Type B pancreatic cell (in vitro differentiated cells): ENCODE measurements around the gene TMBIM4. TPM values are rescaled to one million over a fixed set of nuclear protein-coding genes. Genes with fewer than 3 reads are reported as not detected.

Source experiments
- DNase-seq: peaks from one replicate; pipeline ENCODE4 v3.0.0; 2021; ENCODE audit warnings: mixed read lengths; ENCODE audit not compliant: unreplicated experiment; ENCODE audit errors: extremely low spot score
- H3K27ac Mint-ChIP-seq: 2 replicates; pipeline ENCODE4 v1.8.0; 2021; ENCODE audit warnings: mild to moderate bottlenecking, mixed read lengths
- H3K27me3 Mint-ChIP-seq: 2 replicates; pipeline ENCODE4 v1.8.0; 2021; ENCODE audit warnings: mixed read lengths
- H3K36me3 Mint-ChIP-seq: 2 replicates; pipeline ENCODE4 v1.8.0; 2021; ENCODE audit warnings: mixed read lengths
- H3K4me1 Mint-ChIP-seq: one replicate; pipeline ENCODE4 v1.8.0; 2021; ENCODE audit warnings: mixed read lengths; ENCODE audit not compliant: unreplicated experiment
- H3K4me3 Mint-ChIP-seq: 2 replicates; pipeline ENCODE4 v1.8.0; 2021; ENCODE audit warnings: mild to moderate bottlenecking, mixed read lengths
- H3K9me3 Mint-ChIP-seq: 2 replicates; pipeline ENCODE4 v1.8.0; 2021; ENCODE audit warnings: mixed read lengths
- total RNA-seq: library from RNA; stranded (reverse); gene quantifications from 2 replicates; pipeline ENCODE4 v1.2.1, GENCODE V29; 2021; ENCODE audit warnings: low replicate concordance
- TF ChIP-seq, protein P1 (sequence below): fragments of 200-600 bp; sonication (generic); conservative IDR thresholded peaks from 2 replicates; pipeline ENCODE4 v1.5.0; 2021; ENCODE audit warnings: antibody characterized with exemption, mild to moderate bottlenecking

The TMBIM4 gene
- total RNA-seq, 1 donor from 2014 or later = 37.4 TPM

DNA sequence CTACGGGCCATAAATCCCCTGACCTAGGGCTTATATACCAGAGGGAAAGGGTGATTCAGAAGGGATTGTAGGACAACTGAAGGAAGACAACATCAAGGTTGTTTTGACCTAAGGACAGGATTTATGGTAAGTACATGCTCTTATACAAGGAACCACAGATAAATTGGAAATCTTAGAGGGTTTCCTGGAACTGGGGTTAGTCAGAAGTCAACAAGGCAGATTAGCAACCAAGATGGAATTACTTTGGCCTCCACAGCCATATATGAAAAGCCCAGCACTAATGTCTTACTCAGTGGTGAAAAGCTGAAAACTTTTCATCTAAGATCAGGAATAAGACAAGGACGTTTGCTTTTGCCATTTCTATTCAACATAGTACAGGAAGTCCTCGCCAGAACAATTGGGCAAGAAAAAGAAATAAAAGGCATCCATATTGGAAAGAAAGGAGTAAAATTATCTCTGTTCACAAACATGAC lies 5.4 kb downstream of the TMBIM4 start:
- Mint-ChIP-seq H3K27ac (no peak overlapping the region), H3K9me3 (peaks cover 27% of the 10 kb centered on the region), H3K27me3 (no peaks in the 10 kb centered on the region), H3K36me3 (peaks cover 31% of the 10 kb centered on the region), H3K4me1 (peaks cover 4% of the 10 kb centered on the region), H3K4me3 (no peak overlapping the region)
- no peak for DNase-seq
- TF ChIP-seq, protein P1, sequence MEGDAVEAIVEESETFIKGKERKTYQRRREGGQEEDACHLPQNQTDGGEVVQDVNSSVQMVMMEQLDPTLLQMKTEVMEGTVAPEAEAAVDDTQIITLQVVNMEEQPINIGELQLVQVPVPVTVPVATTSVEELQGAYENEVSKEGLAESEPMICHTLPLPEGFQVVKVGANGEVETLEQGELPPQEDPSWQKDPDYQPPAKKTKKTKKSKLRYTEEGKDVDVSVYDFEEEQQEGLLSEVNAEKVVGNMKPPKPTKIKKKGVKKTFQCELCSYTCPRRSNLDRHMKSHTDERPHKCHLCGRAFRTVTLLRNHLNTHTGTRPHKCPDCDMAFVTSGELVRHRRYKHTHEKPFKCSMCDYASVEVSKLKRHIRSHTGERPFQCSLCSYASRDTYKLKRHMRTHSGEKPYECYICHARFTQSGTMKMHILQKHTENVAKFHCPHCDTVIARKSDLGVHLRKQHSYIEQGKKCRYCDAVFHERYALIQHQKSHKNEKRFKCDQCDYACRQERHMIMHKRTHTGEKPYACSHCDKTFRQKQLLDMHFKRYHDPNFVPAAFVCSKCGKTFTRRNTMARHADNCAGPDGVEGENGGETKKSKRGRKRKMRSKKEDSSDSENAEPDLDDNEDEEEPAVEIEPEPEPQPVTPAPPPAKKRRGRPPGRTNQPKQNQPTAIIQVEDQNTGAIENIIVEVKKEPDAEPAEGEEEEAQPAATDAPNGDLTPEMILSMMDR = no peak

GRCh38 chr12:66163289-66163688 lies 6.5 kb downstream of the TMBIM4 start:
- peaks cover 31% of the 10 kb centered on the region for H3K36me3 Mint-ChIP-seq
- H3K4me3 Mint-ChIP-seq = no peak overlapping the region
- H3K27me3 Mint-ChIP-seq = no peaks in the 10 kb centered on the region
- no peaks in the 10 kb centered on the region for H3K4me1 Mint-ChIP-seq
- TF ChIP-seq, protein P1 = no peak
- H3K9me3 Mint-ChIP-seq = peaks cover 21% of the 10 kb centered on the region
- no peak overlapping the region for H3K27ac Mint-ChIP-seq
- no peak for DNase-seq

DNA sequence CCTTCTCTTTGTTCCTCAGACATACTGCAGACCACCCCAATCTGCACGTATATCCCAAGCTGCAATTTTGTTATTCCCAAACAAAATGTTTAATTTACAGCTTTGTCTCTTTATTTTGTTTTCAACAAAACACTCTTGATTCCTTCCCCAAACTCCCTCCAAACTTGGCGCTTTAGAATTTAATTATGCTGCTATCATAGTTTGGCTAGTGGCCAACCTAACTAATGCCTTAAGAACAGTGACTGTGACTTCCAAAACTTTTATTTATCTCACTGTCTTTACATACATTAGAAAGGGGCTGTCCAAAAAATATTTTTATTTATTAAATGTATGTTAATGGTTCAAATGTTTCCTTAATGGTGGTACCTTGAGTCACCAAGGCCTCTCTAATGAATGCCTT lies 7.1 kb downstream of the TMBIM4 start:
- TF ChIP-seq, protein P1 = no peak
- H3K27me3 Mint-ChIP-seq = no peaks in the 10 kb centered on the region
- no peak overlapping the region for H3K27ac Mint-ChIP-seq
- no peaks in the 10 kb centered on the region for H3K4me1 Mint-ChIP-seq
- DNase-seq = no peak
- H3K4me3 Mint-ChIP-seq = no peak overlapping the region
- peaks cover 31% of the 10 kb centered on the region for H3K36me3 Mint-ChIP-seq
- peaks cover 21% of the 10 kb centered on the region for H3K9me3 Mint-ChIP-seq

DNA sequence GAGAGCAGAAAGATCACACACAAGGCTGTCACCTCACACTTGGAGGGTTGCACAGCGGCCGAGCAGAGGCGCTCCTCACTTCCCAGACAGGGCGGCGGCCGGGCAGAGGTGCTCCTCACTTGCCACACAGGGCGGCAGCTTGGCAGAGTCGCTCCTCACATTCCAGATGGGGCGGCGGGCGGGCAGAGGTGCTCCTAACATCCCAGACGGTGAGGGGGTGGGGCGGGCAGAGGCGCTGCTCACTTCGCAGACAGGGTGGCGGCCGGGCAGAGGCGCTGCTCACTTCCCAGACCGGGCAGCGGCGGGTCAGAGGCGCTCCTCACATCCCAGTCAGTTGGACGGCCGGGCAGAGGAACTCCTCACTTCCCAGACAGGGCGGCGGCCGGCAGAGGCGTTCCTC lies 9.1 kb downstream of the TMBIM4 start:
- no peak for DNase-seq
- H3K9me3 Mint-ChIP-seq = peaks cover 19% of the 10 kb centered on the region
- H3K36me3 Mint-ChIP-seq = peaks cover 21% of the 10 kb centered on the region
- no peaks in the 10 kb centered on the region for H3K4me1 Mint-ChIP-seq
- H3K27me3 Mint-ChIP-seq = no peaks in the 10 kb centered on the region
- TF ChIP-seq, protein P1 = no peak
- H3K27ac Mint-ChIP-seq = no peak overlapping the region
- H3K4me3 Mint-ChIP-seq = no peak overlapping the region

- Mint-ChIP-seq H3K27ac (no peak overlapping the region), H3K4me3 (no peak overlapping the region), H3K4me1 (no peaks in the 10 kb centered on the region), H3K9me3 (peaks cover 6% of the 10 kb centered on the region), H3K36me3 (peaks cover 13% of the 10 kb centered on the region), H3K27me3 (peaks cover 2% of the 10 kb centered on the region)
- DNase-seq = no peak
- TF ChIP-seq, protein P1 = no peak
These were observed 10.7 kb downstream of the TMBIM4 start for GRCh38 chr12:66159123-66159522.

DNA sequence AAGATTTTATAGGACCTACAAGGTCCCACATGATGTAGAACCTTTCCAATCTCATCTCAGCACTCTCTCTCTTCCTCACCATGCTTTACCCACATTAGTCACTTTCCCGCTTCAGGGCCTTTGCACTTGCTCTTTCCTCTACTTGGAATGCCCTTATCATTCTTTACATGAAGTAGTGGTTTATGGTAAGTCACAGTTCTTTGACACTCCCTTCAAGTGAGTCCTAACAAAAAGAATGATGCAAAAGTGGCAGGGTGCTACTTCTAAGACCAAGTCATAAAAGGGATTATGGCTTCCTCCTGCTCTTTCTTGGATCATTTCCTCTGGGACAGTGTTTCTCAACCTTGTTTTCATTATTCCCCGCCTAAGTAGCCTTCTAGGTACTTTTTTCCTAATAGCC lies 13.1 kb downstream of the TMBIM4 start:
- H3K27ac Mint-ChIP-seq = no peak overlapping the region
- peaks cover 6% of the 10 kb centered on the region for H3K9me3 Mint-ChIP-seq
- TF ChIP-seq, protein P1 = no peak
- no peaks in the 10 kb centered on the region for H3K4me1 Mint-ChIP-seq
- H3K27me3 Mint-ChIP-seq = peaks cover 2% of the 10 kb centered on the region
- H3K36me3 Mint-ChIP-seq = peaks cover 13% of the 10 kb centered on the region
- no peak for DNase-seq
- H3K4me3 Mint-ChIP-seq = no peak overlapping the region
